Smooth muscle cell (in vitro differentiated cells): ENCODE results near the gene SLC22A23. TPM values are rescaled to one million over a fixed set of nuclear protein-coding genes. Genes with fewer than 3 reads are reported as not detected.

ENCODE experiments used
- DNase-seq: peaks from one replicate; lab custom pipeline; 2025; ENCODE audit not compliant: unreplicated experiment; lab: John Stamatoyannopoulos, UW
- H2AFZ ChIP-seq: fragments of 200-600 bp; sonication (generic); 2 replicates; pipeline ENCODE4 v1.6.0; 2016; ENCODE audit warnings: antibody characterized with exemption, low read depth, mild to moderate bottlenecking
- H3F3A ChIP-seq: fragments of 200-600 bp; sonication (generic); 2 replicates; pipeline ENCODE4 v1.6.0; 2017; ENCODE audit warnings: antibody characterized with exemption, low read depth
- H3K27ac ChIP-seq: fragments of 200-600 bp; sonication (generic); 2 replicates; pipeline ENCODE4 v1.5.1; 2016; ENCODE audit warnings: low read depth, mild to moderate bottlenecking
- H3K27me3 ChIP-seq: fragments of 200-600 bp; sonication (generic); 2 replicates; pipeline ENCODE4 v1.6.1; 2016; ENCODE audit warnings: low read depth, mild to moderate bottlenecking
- H3K36me3 ChIP-seq: fragments of 200-600 bp; sonication (generic); 2 replicates; pipeline ENCODE4 v1.5.1; 2016; ENCODE audit warnings: low read depth
- H3K4me1 ChIP-seq: fragments of 200-600 bp; sonication (generic); 2 replicates; pipeline ENCODE4 v1.5.1; 2016; ENCODE audit warnings: low read depth
- H3K4me2 ChIP-seq: fragments of 200-600 bp; sonication (generic); 2 replicates; pipeline ENCODE4 v1.6.0; 2016; ENCODE audit warnings: mild to moderate bottlenecking
- H3K4me3 ChIP-seq: fragments of 200-600 bp; sonication (generic); 2 replicates; pipeline ENCODE4 v1.5.1; 2016; ENCODE audit warnings: mild to moderate bottlenecking
- H3K79me2 ChIP-seq: fragments of 200-600 bp; sonication (generic); 2 replicates; pipeline ENCODE4 v1.6.0; 2016; ENCODE audit warnings: low read depth, mild to moderate bottlenecking
- H3K9ac ChIP-seq: fragments of 200-600 bp; sonication (generic); 2 replicates; pipeline ENCODE4 v1.6.0; 2016; ENCODE audit warnings: low read depth
- H3K9me3 ChIP-seq: fragments of 200-600 bp; sonication (generic); replicated peaks from 2 replicates; pipeline ENCODE4 v1.5.1; 2016; ENCODE audit warnings: low read depth
- H4K20me1 ChIP-seq: fragments of 200-600 bp; sonication (generic); 2 replicates; pipeline ENCODE4 v1.6.0; 2016; ENCODE audit warnings: low read depth
- WGBS: methylation state at CpG from one replicate; pipeline ENCODE4 v1.1.7; 2016; ENCODE audit warnings: low lambda C conversion rate; 5-methylcytosine and 5-hydroxymethylcytosine counted together
- polyA plus RNA-seq: library from polyadenylated mRNA; unstranded; fragments of >200 nt; fragmentation: Nextera tagmentation; extraction: Ambion mirVana; gene quantifications from 2 replicates; pipeline ENCODE4 v1.2.1, GENCODE V29; 2016
- total RNA-seq: library from RNA; depleted of rRNA; stranded (reverse); fragments of >200 nt; gene quantifications from 2 replicates; pipeline ENCODE4 v1.2.3, GENCODE V29; 2014
- TF ChIP-seq, protein P1 (sequence below): fragments of 200-600 bp; sonication (generic); IDR thresholded peaks from 2 replicates; pipeline ENCODE4 v1.5.1; 2017; ENCODE audit warnings: borderline replicate concordance, mild to moderate bottlenecking, antibody characterized with exemption; ENCODE audit not compliant: insufficient read depth, poor library complexity, severe bottlenecking

The SLC22A23 gene
- total and polyA plus RNA-seq, 2 experiments from 2014 or later, result 1.6 to 3.8 TPM

DNA sequence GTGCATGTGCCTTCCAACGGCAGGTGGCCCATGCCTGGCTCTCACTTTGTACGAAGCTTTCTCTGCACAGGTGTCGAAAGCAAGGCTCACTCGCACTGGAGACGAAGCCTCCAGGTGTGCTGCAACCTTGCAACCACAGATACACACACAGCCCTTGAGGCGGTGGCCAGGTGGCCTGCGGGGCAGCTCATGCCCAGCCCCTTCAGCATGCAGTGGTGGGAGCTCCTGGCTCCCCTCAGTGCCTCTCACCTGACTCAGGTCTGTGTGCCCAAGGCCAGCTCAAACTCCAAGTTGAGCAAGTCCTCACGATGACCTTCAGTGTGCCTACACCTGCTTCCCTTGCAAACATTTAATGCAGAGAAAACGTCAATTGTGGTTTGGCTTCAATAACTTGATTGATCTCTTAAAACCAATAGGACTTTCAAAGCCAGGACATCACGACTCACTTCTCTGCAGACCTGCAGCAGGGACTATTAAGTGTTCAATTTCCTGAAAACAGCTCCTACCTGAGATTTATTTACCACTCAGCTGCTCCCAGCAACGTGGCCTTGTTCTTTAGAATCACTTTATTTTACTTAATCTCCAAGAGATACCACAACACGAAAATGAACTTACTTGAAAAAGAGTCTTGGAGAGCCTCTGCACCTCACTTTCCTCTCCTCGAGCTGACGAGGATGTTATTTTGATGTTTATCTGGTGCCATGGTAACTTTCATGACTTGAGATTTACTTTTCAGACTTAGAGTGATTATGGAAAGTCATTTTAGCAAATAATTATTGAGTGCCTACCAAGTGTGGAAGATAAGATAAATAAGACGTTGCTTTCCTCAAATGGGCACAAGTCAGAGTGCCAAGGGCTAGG is 86.3 kb downstream of the SLC22A23 start:
- Histone ChIP-seq H3F3A (no peaks in the 10 kb centered on the region), H3K36me3 (no peaks in the 10 kb centered on the region), H3K27me3 (peaks cover 7% of the 10 kb centered on the region), H3K4me1 (no peaks in the 10 kb centered on the region), H2AFZ (no peak overlapping the region), H3K79me2 (no peaks in the 10 kb centered on the region), H3K4me3 (no peak overlapping the region), H3K9me3 (no peaks in the 10 kb centered on the region), H3K4me2 (no peak overlapping the region), H3K9ac (no peak overlapping the region), H3K27ac (no peak overlapping the region), H4K20me1 (no peaks in the 10 kb centered on the region)
- DNase-seq, result no peak
- TF ChIP-seq, protein P1, sequence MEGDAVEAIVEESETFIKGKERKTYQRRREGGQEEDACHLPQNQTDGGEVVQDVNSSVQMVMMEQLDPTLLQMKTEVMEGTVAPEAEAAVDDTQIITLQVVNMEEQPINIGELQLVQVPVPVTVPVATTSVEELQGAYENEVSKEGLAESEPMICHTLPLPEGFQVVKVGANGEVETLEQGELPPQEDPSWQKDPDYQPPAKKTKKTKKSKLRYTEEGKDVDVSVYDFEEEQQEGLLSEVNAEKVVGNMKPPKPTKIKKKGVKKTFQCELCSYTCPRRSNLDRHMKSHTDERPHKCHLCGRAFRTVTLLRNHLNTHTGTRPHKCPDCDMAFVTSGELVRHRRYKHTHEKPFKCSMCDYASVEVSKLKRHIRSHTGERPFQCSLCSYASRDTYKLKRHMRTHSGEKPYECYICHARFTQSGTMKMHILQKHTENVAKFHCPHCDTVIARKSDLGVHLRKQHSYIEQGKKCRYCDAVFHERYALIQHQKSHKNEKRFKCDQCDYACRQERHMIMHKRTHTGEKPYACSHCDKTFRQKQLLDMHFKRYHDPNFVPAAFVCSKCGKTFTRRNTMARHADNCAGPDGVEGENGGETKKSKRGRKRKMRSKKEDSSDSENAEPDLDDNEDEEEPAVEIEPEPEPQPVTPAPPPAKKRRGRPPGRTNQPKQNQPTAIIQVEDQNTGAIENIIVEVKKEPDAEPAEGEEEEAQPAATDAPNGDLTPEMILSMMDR, result no peak
- WGBS, result 84% methylated on average over 15 of the region's 15 CpGs

DNA sequence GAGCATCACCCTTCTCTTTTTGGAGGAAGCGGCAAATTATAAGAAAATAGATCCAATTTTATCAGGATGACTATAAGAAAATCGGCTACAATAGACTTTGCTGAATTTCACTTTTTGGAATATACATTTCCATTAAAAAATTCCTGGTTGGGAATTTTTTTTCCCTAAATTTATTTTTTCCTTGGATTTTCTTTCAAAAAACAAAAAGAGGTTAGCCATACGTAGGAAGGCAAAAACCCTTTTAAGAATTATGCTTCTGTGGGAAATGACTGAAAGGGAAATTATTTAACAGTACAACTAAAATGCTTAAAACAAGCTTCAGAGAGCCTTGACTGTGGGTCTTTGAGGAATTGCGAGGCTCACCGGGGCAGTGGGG is 86.9 kb downstream of the SLC22A23 start:
- H3K9ac ChIP-seq, result no peak overlapping the region
- no peaks in the 10 kb centered on the region for H3K9me3 ChIP-seq
- no peak overlapping the region for H3K4me2 ChIP-seq
- H3K4me3 ChIP-seq, result no peak overlapping the region
- H3K79me2 ChIP-seq, result no peaks in the 10 kb centered on the region
- H3K27ac ChIP-seq, result no peak overlapping the region
- 88% methylated on average over 5 of the region's 5 CpGs for WGBS
- peaks cover 7% of the 10 kb centered on the region for H3K27me3 ChIP-seq
- TF ChIP-seq, protein P1, result no peak
- no peaks in the 10 kb centered on the region for H3F3A ChIP-seq
- no peaks in the 10 kb centered on the region for H4K20me1 ChIP-seq
- H3K4me1 ChIP-seq, result no peaks in the 10 kb centered on the region
- no peak overlapping the region for H2AFZ ChIP-seq
- no peak for DNase-seq
- H3K36me3 ChIP-seq, result no peaks in the 10 kb centered on the region

DNA sequence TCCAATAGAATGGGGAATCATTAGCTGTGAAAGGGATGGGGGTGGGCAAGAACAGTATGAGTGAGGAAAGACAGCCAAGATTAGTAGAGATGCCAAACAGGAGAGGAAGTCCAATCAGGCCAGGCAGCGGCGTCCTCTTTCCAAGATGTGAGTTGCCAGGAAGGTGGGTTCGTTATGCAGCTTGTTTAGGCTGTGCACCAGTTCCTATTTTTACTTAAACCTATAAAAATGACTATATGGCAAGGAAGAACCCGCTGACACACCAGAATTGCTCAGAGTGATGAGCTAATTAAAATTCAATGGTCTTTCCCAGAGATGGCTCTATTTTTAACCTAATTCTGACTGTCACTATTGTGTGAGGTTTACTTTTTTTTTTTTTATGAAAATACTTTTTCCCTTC is 88.2 kb downstream of the SLC22A23 start:
- H3K9me3 ChIP-seq, result no peaks in the 10 kb centered on the region
- no peaks in the 10 kb centered on the region for H3K36me3 ChIP-seq
- no peak overlapping the region for H3K9ac ChIP-seq
- no peaks in the 10 kb centered on the region for H3F3A ChIP-seq
- TF ChIP-seq, protein P1, result no peak
- DNase-seq, result no peak
- H2AFZ ChIP-seq, result no peak overlapping the region
- WGBS, result 79% methylated on average over 4 of the region's 4 CpGs
- no peak overlapping the region for H3K4me2 ChIP-seq
- no peak overlapping the region for H3K4me3 ChIP-seq
- peaks cover 7% of the 10 kb centered on the region for H3K27me3 ChIP-seq
- no peak overlapping the region for H3K27ac ChIP-seq
- no peaks in the 10 kb centered on the region for H4K20me1 ChIP-seq
- H3K79me2 ChIP-seq, result no peaks in the 10 kb centered on the region
- no peaks in the 10 kb centered on the region for H3K4me1 ChIP-seq

DNA sequence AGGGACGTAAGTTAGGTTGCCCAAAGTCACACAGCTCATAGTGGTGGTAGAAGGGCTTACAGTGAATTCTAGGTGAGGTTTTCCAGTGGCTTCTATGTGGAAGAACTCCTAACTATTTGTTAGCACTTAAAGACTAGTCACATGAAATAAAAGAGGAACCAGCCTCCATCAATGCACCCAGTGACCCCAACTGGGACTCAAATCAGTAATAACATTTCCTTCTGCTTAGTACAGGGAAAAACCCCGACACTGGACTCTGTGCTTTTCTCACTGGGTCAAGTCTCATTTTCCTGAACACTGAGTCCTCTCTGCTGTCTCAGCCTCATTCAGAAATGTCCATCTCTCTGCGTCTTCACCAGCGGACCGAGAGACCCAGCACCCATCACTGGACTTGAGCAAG is 89.2 kb downstream of the SLC22A23 start:
- H3K9ac ChIP-seq, result no peak overlapping the region
- no peaks in the 10 kb centered on the region for H3K79me2 ChIP-seq
- no peaks in the 10 kb centered on the region for H3K36me3 ChIP-seq
- no peak overlapping the region for H3K4me3 ChIP-seq
- H3F3A ChIP-seq, result no peaks in the 10 kb centered on the region
- no peak overlapping the region for H3K4me2 ChIP-seq
- WGBS, result 61% methylated on average over 5 of the region's 5 CpGs
- no peak for DNase-seq
- H3K27me3 ChIP-seq, result peaks cover 7% of the 10 kb centered on the region
- no peak overlapping the region for H2AFZ ChIP-seq
- H3K27ac ChIP-seq, result no peak overlapping the region
- TF ChIP-seq, protein P1, result no peak
- no peaks in the 10 kb centered on the region for H3K4me1 ChIP-seq
- H4K20me1 ChIP-seq, result no peaks in the 10 kb centered on the region
- H3K9me3 ChIP-seq, result no peaks in the 10 kb centered on the region
